HG03558 (cell line): ENCODE results near the gene DDIT3.
"Not testable (repeated sequence)": the region's sequence is repeated elsewhere in the genome, so short reads cannot be mapped to it uniquely, and the experiment has no call there.

Experiments
- ATAC-seq: cut with Tn5 transposase; IDR thresholded peaks from one replicate; pipeline ENCODE4 v1.9.1; 2021; ENCODE audit warnings: moderate number of reproducible peaks; ENCODE audit not compliant: unreplicated experiment; ENCODE audit errors: extremely low read depth

Gene DDIT3

GRCh38 chr12:57514720-57515407 is 5.5 kb downstream of the DDIT3 start:
- no peak for ATAC-seq

DNA sequence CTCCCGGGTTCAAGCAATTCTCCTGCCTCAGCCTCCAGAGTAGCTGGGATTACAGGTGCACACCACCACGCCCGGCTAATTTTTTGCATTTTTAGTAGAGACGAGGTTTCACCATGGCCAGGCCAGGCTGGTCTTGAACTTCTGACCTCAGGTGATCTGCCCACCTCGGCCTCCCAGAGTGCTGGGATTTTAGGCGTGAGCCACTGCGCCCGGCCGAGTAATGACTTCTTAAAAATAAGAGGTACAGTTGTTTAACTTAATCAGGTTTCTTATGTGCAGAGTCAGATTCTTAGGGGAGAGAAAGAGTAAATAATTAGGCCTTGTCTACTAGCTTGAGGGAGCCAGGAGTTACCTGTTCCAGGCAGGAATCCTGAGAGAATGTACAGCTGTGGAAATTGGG is 6.1 kb downstream of the DDIT3 start:
- not testable (repeated sequence) for ATAC-seq

DNA sequence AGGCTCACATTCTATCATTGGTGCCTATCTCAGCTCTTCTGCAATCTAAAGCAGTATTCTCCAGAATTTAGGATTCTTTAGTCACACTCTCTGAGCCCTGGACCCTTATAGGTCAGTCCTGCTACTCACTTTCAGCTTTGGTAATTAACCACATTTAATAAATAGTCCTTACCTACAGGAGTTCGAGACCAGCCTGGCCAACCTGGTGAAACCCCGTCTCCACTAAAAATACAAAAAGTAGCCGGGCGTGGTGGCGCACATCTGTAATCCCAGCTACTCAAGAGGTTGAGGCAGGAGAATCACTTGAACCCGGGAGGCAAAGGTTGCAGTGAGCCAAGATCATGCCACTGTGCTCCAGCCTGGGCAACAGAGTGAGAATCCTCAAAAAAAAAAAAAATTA is 6.6 kb downstream of the DDIT3 start:
- not testable (repeated sequence) for ATAC-seq

DNA sequence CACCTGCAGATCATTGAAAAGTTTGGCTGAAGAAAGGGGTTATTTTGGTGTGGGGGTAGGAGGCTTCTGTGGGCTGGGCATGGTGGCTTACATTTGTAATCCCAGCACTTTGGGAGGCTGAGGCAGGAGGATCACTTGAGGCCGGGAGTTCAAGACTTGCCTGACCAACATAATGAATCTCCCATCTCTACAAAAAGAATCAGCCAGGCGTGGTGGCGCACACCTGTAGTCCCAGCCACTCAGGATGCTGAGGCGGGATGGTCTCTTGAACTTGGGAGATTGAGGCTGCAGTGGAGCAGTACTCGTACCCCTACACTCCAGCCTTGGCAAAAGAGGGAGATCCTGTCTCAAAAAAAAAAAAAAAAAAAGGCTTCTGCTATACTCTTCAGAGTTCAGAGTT is 7.0 kb downstream of the DDIT3 start:
- no peak for ATAC-seq

DNA sequence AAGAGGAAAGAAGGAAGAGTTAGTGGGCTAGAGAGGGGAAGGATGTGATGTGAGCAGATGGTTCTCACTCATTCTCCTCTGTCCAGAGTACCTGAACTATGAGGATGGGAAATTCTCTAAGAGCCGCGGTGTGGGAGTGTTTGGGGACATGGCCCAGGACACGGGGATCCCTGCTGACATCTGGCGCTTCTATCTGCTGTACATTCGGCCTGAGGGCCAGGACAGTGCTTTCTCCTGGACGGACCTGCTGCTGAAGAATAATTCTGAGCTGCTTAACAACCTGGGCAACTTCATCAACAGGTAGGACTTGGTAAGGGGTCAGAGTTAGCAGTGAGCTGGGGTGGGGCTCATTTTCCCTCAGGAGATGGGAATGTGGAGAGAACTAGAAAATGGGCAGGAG is 7.6 kb downstream of the DDIT3 start:
- no peak for ATAC-seq

- ATAC-seq: no peak
Measured at GRCh38 chr12:57511588-57512325, 8.6 kb downstream of the DDIT3 start.

DNA sequence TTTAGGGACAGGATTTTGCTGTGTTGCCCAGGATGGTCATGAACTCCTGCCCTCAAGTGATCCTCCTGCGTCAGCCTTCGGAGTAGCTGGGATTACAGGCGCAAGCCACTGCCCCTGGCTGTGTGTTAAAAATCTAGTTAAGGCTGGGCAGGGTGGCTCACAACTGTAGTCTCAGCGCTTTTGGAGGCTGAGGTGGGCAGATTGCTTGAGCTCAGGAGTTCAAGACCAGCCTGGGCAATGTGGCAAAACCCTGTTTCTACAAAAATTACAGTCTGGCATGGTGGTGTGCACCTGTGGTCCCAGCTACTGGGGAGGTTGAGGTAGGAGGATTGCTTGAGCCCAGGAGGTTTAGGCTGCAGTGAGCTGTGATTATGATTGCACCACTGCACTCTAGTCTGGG is 9.2 kb downstream of the DDIT3 start:
- ATAC-seq: no peak

GRCh38 chr12:57507796-57508195 is 12.5 kb downstream of the DDIT3 start:
- not testable (repeated sequence) for ATAC-seq

DNA sequence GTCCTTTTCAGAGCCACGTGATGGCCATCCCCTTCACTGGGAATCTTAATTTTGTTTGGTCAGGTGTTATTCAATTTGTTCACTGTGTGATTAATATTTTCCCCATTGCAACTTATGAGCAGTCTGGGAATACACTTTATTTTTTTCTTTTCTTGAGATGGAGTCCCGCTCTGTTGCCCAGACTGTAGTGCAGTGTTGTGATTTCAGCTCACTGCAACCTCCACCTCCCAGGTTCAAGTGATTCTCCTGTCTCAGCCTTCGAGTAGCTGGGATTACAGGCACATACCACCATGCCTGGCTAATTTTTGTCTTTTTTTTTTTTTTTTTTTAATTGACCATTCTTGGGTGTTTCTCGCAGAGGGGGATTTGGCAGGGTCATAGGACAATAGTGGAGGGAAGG is 13.8 kb downstream of the DDIT3 start:
- ATAC-seq: not testable (repeated sequence)

- not testable (repeated sequence) for ATAC-seq
Measured at GRCh38 chr12:57502311-57502969, 17.9 kb downstream of the DDIT3 start.

- no peak for ATAC-seq
Measured at GRCh38 chr12:57500213-57500612, 20.1 kb downstream of the DDIT3 start.

- no peak for ATAC-seq
Measured at GRCh38 chr12:57498571-57498970, 21.7 kb downstream of the DDIT3 start.

GRCh38 chr12:57498132-57498502 is 22.2 kb downstream of the DDIT3 start:
- ATAC-seq: no peak

- no peak for ATAC-seq
Measured at GRCh38 chr12:57497223-57498131, 22.8 kb downstream of the DDIT3 start.

GRCh38 chr12:57496822-57497221 is 23.5 kb downstream of the DDIT3 start:
- ATAC-seq: no peak

- ATAC-seq: not testable (repeated sequence)
Measured at GRCh38 chr12:57495051-57495701, 25.1 kb downstream of the DDIT3 start.

DNA sequence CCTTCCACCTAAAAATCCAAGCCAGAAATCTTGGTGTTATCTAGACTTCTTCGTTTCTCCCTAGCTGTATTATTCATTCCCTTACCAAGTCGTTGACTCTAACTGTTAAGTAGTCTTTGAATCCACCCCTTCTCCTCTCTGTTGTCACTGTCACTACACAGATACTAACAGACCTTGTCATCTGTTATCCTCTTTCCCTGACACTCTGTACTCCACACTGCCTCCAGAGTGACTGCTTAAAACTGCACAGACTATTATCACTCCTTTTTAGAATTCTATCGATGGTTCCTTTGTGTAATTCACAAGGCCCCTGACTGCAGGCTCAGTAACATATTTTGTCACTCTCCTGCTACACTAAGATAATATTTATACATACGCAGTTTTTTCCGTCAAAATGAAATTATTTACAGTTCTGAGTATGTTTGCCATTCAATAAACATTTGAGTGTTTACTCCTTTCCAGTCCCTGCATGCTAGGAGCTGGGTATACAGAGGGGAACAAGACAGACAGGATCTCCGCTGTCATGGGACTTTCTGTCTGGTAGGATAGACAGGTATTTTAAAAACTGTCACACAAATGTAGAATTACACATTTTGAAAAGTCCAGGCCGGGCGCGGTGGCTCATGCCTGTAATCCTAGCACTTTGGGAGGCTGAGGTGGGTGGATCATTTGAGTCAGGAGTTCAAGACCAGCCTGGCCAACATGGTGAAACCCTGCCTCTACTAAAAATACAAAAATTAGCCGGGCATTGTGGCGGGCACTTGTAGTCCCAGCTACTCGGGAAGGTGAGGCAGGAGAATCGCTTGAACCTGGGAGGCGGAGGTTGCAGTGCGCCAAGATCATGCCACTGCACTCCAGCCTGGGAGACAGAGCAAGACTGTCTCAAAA is 28.7 kb downstream of the DDIT3 start:
- ATAC-seq: no peak

DNA sequence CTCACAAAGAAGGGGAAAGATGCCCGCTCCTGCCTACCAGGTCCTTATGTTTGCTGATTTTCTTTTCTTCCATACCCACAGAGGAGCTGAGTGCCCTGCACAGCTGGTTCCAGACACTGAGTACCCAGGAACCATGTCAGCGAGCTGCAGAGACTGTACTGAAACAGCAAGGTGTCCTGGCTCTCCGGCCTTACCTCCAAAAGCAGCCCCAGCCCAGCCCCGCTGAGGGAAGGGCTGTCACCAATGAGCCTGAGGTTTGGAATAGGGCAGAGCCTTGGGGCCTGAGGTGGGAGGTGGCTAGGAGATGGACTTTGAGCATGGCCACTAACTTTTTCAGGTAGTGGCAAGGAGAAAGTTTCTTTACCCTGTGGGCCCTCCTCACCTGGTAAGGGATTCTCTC is 30.2 kb downstream of the DDIT3 start:
- no peak for ATAC-seq

- ATAC-seq: no peak
Measured at GRCh38 chr12:57489157-57489641, 31.1 kb downstream of the DDIT3 start.
